HCT116 (cell line): ENCODE measurements around the gene CHST5. TPM values are rescaled to one million over a fixed set of nuclear protein-coding genes. Genes with fewer than 3 reads are reported as not detected.

Experiments
- ATAC-seq: fragments of 200-7000 bp; cut with Tn5 transposase; 2 replicates; pipeline ENCODE4 v1.9.1; 2020; ENCODE audit warnings: mild to moderate bottlenecking, moderate library complexity
- BruUV-seq: library from RNA; stranded (reverse); fragments of 400-500 nt; replicated peaks from 2 replicates; lab custom pipeline; 2021; lab: Mats Ljungman, UMichigan
- CTCF ChIA-PET: fragments of 300-600 bp; sonication (Branson Sonifier 250); formaldehyde crosslinking; loops from one replicate; lab custom pipeline; 2021; ENCODE audit warnings: antibody characterized with exemption; lab: Charles Lee
- POLR2A ChIA-PET: fragments of 300-600, 350-600 bp; sonication (Branson Sonifier 250); formaldehyde crosslinking; loops from one replicate; lab custom pipeline; 2021; ENCODE audit warnings: antibody characterized with exemption; lab: Charles Lee
- RAD21 ChIA-PET, 2 experiments: fragments of 300-600 bp; sonication (Branson Sonifier 250); formaldehyde crosslinking; loops; one replicate each; lab custom pipeline; 2023; ENCODE audit warnings: low total read pairs in 2 of 2; ENCODE audit not compliant: uncharacterized antibody in 2 of 2, unreplicated experiment in 2 of 2, low non-redundant PET in 1 of 2; lab: Charles Lee
- DNase-seq: peaks from one replicate; pipeline ENCODE4 v3.0.0-alpha.2; 2010; ENCODE audit warnings: low read depth, low spot score
- H2AFZ ChIP-seq: fragments of 200-600 bp; shearing (Covaris generic), sonication (generic); 2 replicates; pipeline ENCODE4 v1.6.1; 2017; ENCODE audit warnings: low read depth, mixed run types, mixed read lengths, antibody characterized with exemption, low read length; ENCODE audit not compliant: poor library complexity, severe bottlenecking
- H3K27ac ChIP-seq: 2 replicates; pipeline ENCODE4 v1.5.1; 2012; ENCODE audit warnings: low read depth, low read length
- H3K27me3 ChIP-seq: fragments of 200-600 bp; sonication (generic); 2 replicates; pipeline ENCODE4 v1.6.1; 2016; ENCODE audit warnings: mixed run types, low read length, mixed read lengths; ENCODE audit not compliant: insufficient read depth
- H3K36me3 ChIP-seq, 2 experiments: fragments of 200-500 bp in 1 of 2; fragments of 200-600 bp in 1 of 2; sonication (Bioruptor generic) in 1 of 2; sonication (generic) in 1 of 2; 2 replicates each; pipeline versions ENCODE4 v1.5.1 to v1.6.1; 2014 to 2016; ENCODE audit warnings: low read length in 2 of 2, inconsistent platforms in 1 of 2, mixed read lengths in 1 of 2, mixed run types in 1 of 2; ENCODE audit not compliant: insufficient read depth in 2 of 2, control insufficient read depth in 1 of 2
- H3K4me1 ChIP-seq, 2 experiments: fragments of 200-600 bp in 1 of 2; sonication (generic) in 1 of 2; 2 replicates each; pipeline versions ENCODE4 v1.5.1 to v1.6.1; 2012 to 2017; ENCODE audit warnings: low read length in 2 of 2, inconsistent platforms in 1 of 2, mild to moderate bottlenecking in 1 of 2, mixed read lengths in 1 of 2, mixed run types in 1 of 2, moderate library complexity in 1 of 2; ENCODE audit not compliant: insufficient read depth in 2 of 2, control insufficient read depth in 1 of 2
- H3K4me2 ChIP-seq: fragments of 200-600 bp; sonication (generic); 2 replicates; pipeline ENCODE4 v1.6.1; 2017; ENCODE audit warnings: mixed run types, low read length, mixed read lengths
- H3K4me3 ChIP-seq, 2 experiments: fragments of 200-600 bp in 1 of 2; sonication (generic) in 1 of 2; replicated peaks in 1 of 2; 2 replicates each; pipeline ENCODE4 v1.5.1; 2011 to 2016; ENCODE audit warnings: low read length in 2 of 2, control low read depth in 1 of 2, low read depth in 1 of 2, mild to moderate bottlenecking in 1 of 2, mixed read lengths in 1 of 2, mixed run types in 1 of 2
- H3K79me2 ChIP-seq: fragments of 200-600 bp; sonication (generic); 2 replicates; pipeline ENCODE4 v1.6.1; 2017; ENCODE audit warnings: mild to moderate bottlenecking, mixed run types, low read length, moderate library complexity, mixed read lengths; ENCODE audit not compliant: insufficient read depth
- H3K9ac ChIP-seq: fragments of 200-600 bp; sonication (generic); 2 replicates; pipeline ENCODE4 v1.6.1; 2016; ENCODE audit warnings: low read length, mixed read lengths
- H3K9me2 ChIP-seq: fragments of 200-600 bp; sonication (generic), shearing (Covaris generic); 2 replicates; pipeline ENCODE4 v1.6.1; 2017; ENCODE audit warnings: mixed run types, mild to moderate bottlenecking, moderate library complexity; ENCODE audit not compliant: insufficient read depth
- H3K9me3 ChIP-seq, 2 experiments: fragments of 200-500 bp in 1 of 2; fragments of 200-600 bp in 1 of 2; sonication (Bioruptor generic) in 1 of 2; sonication (generic) in 1 of 2; 2 replicates each; pipeline ENCODE4 v1.6.1; 2014 to 2017; ENCODE audit warnings: low read length in 2 of 2, mixed read lengths in 2 of 2, inconsistent platforms in 1 of 2, low read depth in 1 of 2, mild to moderate bottlenecking in 1 of 2, mixed run types in 1 of 2, moderate library complexity in 1 of 2; ENCODE audit not compliant: control insufficient read depth in 1 of 2, insufficient read depth in 1 of 2
- H4K20me1 ChIP-seq: fragments of 200-600 bp; sonication (generic), shearing (Covaris generic); 2 replicates; pipeline ENCODE4 v1.6.1; 2017; ENCODE audit warnings: mixed run types, mild to moderate bottlenecking, moderate library complexity; ENCODE audit not compliant: insufficient read depth
- EGR1 ChIP-seq: IDR thresholded peaks from 2 replicates; pipeline ENCODE4 v1.6.1; 2012; ENCODE audit warnings: low read depth
- EZH2phosphoT487 ChIP-seq: fragments of 200-600 bp; IDR thresholded peaks from 2 replicates; pipeline ENCODE4 v1.6.1; 2018; ENCODE audit warnings: antibody characterized with exemption, borderline replicate concordance
- FOSL1 ChIP-seq: IDR thresholded peaks from 2 replicates; pipeline ENCODE4 v1.6.1; 2012; ENCODE audit warnings: low read depth
- POLR2A ChIP-seq: IDR thresholded peaks from 2 replicates; pipeline ENCODE4 v1.7.0; 2011; ENCODE audit warnings: borderline replicate concordance; ENCODE audit not compliant: insufficient read depth, insufficient read length; ENCODE audit errors: extremely low read depth
- POLR2AphosphoS5 ChIP-seq: IDR thresholded peaks from 2 replicates; pipeline ENCODE4 v1.6.1; 2011; ENCODE audit warnings: mild to moderate bottlenecking, low read depth, low read length, moderate library complexity
- SP1 ChIP-seq: IDR thresholded peaks from 2 replicates; pipeline ENCODE4 v1.6.1; 2012; ENCODE audit warnings: low read depth
- SRF ChIP-seq: IDR thresholded peaks from 2 replicates; pipeline ENCODE4 v1.6.1; 2012; ENCODE audit warnings: low read depth
- TCF7L2 ChIP-seq: IDR thresholded peaks from 2 replicates; pipeline ENCODE4 v1.7.0; 2011; ENCODE audit warnings: borderline replicate concordance, inconsistent platforms; ENCODE audit not compliant: insufficient read depth, insufficient read length; ENCODE audit errors: extremely low read depth
- YY1 ChIP-seq: IDR thresholded peaks from 2 replicates; pipeline ENCODE4 v1.6.1; 2011; ENCODE audit warnings: low read length, low read depth, moderate library complexity, mild to moderate bottlenecking; ENCODE audit not compliant: insufficient replicate concordance; ENCODE audit errors: extremely low read depth
- ZFX ChIP-seq: fragments of 450-650 bp; IDR thresholded peaks from 2 replicates; pipeline ENCODE4 v1.6.1; 2017
- intact Hi-C: fragments of 100-400 bp; cut with micrococcal nuclease; formaldehyde crosslinking; loops from 2 replicates; pipeline ENCODE4 v1.10.0; 2022
- total RNA-seq: library from RNA; stranded (reverse); gene quantifications from one replicate; pipeline ENCODE4 v1.2.1, GENCODE V29; 2021; ENCODE audit not compliant: unreplicated experiment
- TF ChIP-seq, protein P1 (sequence below): IDR thresholded peaks from 2 replicates; pipeline ENCODE4 v1.6.1; 2012
- TF ChIP-seq, protein P2 (sequence below), 3 experiments: fragments of 200-600 bp in 1 of 3; sonication (generic) in 1 of 3; IDR thresholded peaks in 2 of 3; conservative IDR thresholded peaks in 1 of 3; 2 replicates each; pipeline ENCODE4 v1.5.1; 2012 to 2017; ENCODE audit warnings: low read depth in 2 of 3, low read length in 2 of 3, antibody characterized with exemption in 1 of 3, borderline replicate concordance in 1 of 3, control low read depth in 1 of 3, mild to moderate bottlenecking in 1 of 3, mixed read lengths in 1 of 3, mixed run types in 1 of 3, moderate library complexity in 1 of 3; ENCODE audit not compliant: insufficient read depth in 1 of 3
- TF ChIP-seq, protein P3 (sequence below): IDR thresholded peaks from 2 replicates; pipeline ENCODE4 v1.6.1; 2012; ENCODE audit warnings: low read depth

The CHST5 gene
- total RNA-seq, 1 experiment from 2014 or later, result 0.32 TPM

DNA sequence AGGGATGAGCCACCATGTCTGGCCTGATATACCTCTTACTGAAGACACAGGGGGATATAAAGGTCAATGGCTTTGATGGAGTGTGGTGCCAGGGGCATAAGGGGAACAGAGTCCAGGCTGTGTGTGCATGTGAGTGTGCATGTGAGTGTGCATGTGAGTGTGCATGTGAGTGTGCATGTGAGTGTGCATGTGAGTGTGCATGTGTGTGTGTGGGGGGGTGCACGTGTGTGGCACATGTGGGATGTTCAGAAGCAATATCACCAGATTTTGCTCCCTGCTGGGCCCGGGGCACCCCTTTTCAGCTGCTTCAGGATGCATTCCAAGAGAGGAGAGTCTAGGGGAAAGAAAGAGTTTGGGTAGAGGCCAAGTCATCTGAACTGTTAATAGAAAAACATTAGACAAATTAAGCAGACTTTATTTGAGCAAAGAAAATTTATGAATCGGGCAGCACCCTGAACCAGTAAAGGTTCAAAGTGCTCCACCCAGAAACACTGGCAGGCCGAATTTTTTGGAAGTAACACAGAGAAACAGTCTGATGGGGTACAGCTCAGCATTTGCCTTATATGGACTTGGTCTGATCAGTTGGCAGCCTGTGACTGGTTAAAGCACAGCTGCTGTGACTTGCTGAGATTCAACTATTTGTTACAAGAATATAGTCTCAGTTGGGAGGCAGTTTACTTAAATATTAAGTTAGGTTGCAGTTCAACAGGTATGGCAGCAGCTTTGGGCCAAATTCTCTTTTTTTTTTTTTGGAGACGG is 9.7 kb downstream of the CHST5 start:
- TF ChIP-seq EZH2phosphoT487 (no peak), TCF7L2 (no peak)
- TF ChIP-seq, protein P1, sequence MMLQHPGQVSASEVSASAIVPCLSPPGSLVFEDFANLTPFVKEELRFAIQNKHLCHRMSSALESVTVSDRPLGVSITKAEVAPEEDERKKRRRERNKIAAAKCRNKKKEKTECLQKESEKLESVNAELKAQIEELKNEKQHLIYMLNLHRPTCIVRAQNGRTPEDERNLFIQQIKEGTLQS, result no peak
- TF ChIP-seq, protein P2, sequence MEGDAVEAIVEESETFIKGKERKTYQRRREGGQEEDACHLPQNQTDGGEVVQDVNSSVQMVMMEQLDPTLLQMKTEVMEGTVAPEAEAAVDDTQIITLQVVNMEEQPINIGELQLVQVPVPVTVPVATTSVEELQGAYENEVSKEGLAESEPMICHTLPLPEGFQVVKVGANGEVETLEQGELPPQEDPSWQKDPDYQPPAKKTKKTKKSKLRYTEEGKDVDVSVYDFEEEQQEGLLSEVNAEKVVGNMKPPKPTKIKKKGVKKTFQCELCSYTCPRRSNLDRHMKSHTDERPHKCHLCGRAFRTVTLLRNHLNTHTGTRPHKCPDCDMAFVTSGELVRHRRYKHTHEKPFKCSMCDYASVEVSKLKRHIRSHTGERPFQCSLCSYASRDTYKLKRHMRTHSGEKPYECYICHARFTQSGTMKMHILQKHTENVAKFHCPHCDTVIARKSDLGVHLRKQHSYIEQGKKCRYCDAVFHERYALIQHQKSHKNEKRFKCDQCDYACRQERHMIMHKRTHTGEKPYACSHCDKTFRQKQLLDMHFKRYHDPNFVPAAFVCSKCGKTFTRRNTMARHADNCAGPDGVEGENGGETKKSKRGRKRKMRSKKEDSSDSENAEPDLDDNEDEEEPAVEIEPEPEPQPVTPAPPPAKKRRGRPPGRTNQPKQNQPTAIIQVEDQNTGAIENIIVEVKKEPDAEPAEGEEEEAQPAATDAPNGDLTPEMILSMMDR (IDR thresholded peaks at IDR 0.05 in 2 of 3, conservative IDR thresholded peaks at IDR 0.05 in 1 of 3; ENCODE audit: borderline replicate concordance in 1 of 3, insufficient read depth in 1 of 3, low read depth in 2 of 3, low read length in 2 of 3), result no peak
- TF ChIP-seq, all 23 proteins: peak for 0
- Histone ChIP-seq H3K9ac (no peak overlapping the region), H3K9me2 (no peaks in the 10 kb centered on the region), H3K4me2 (no peak overlapping the region), H3K4me3 (no peak overlapping the region), H4K20me1 (no peaks in the 10 kb centered on the region), H3K79me2 (no peaks in the 10 kb centered on the region), H2AFZ (no peak overlapping the region), H3K36me3 (no peaks in the 10 kb centered on the region), H3K27ac (no peak overlapping the region), H3K4me1 (no peaks in the 10 kb centered on the region), H3K27me3 (no peaks in the 10 kb centered on the region), H3K9me3 (no peaks in the 10 kb centered on the region)
- intact Hi-C loops, result no loop called here
- DNase-seq (no peak), ATAC-seq (no peak)
- CTCF ChIA-PET, result interaction anchor here (0.8 kb wide), 1 partner anchor 9 kb away, joined by 3 read pairs; no protein-coding TSS in a partner anchor
- POLR2A ChIA-PET, result no interaction called here
- RAD21 ChIA-PET, result no interaction called here
- no TSS peak for BruUV-seq

DNA sequence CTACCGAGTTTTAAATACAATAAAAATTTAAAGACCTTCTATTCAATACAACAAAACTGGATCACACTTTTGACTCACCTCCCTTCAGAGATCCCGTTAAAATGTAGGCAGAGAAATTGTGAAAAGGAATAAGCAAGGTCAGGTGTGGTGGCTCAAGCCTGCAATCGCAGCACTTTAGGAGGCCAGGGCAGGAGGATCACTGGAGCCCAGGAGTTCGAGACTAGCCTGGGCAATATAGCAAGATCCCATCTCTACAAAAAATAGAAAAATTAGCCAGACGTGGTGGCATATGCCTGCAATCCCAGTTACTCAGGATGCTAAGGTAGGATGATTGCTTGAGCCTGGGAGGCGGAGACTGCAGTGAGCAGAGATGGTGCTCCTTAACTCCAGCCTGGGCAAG is 16.7 kb downstream of the CHST5 start:
- RAD21 ChIA-PET, result no interaction called here
- BruUV-seq, result no TSS peak
- Histone ChIP-seq H4K20me1 (no peaks in the 10 kb centered on the region), H3K27me3 (no peaks in the 10 kb centered on the region), H3K4me2 (no peak overlapping the region), H3K9ac (no peak overlapping the region), H3K36me3 (no peaks in the 10 kb centered on the region), H3K9me2 (no peaks in the 10 kb centered on the region), H2AFZ (no peak overlapping the region), H3K27ac (no peak overlapping the region), H3K4me3 (no peak overlapping the region), H3K9me3 (no peaks in the 10 kb centered on the region), H3K79me2 (0 out of 2 replicates have a peak, but pooled peaks cover 4% of the 10 kb centered on the region)
- CTCF ChIA-PET, result interaction anchor here (0.6 kb wide), 2 partner anchors 12 to 35 kb away, joined by 3 read pairs; no protein-coding TSS in a partner anchor
- POLR2A ChIA-PET, result no interaction called here
- intact Hi-C loops, result no loop called here
- DNase-seq, result no peak
- TF ChIP-seq SP1 (no peak), YY1 (no peak), ZFX (no peak), EGR1 (no peak), POLR2A (no peak), FOSL1 (no peak), SRF (no peak), POLR2AphosphoS5 (no peak)
- TF ChIP-seq, protein P3, sequence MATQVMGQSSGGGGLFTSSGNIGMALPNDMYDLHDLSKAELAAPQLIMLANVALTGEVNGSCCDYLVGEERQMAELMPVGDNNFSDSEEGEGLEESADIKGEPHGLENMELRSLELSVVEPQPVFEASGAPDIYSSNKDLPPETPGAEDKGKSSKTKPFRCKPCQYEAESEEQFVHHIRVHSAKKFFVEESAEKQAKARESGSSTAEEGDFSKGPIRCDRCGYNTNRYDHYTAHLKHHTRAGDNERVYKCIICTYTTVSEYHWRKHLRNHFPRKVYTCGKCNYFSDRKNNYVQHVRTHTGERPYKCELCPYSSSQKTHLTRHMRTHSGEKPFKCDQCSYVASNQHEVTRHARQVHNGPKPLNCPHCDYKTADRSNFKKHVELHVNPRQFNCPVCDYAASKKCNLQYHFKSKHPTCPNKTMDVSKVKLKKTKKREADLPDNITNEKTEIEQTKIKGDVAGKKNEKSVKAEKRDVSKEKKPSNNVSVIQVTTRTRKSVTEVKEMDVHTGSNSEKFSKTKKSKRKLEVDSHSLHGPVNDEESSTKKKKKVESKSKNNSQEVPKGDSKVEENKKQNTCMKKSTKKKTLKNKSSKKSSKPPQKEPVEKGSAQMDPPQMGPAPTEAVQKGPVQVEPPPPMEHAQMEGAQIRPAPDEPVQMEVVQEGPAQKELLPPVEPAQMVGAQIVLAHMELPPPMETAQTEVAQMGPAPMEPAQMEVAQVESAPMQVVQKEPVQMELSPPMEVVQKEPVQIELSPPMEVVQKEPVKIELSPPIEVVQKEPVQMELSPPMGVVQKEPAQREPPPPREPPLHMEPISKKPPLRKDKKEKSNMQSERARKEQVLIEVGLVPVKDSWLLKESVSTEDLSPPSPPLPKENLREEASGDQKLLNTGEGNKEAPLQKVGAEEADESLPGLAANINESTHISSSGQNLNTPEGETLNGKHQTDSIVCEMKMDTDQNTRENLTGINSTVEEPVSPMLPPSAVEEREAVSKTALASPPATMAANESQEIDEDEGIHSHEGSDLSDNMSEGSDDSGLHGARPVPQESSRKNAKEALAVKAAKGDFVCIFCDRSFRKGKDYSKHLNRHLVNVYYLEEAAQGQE, result no peak
- TF ChIP-seq, all 23 proteins: peak for 0
- no peak for ATAC-seq
- H3K4me1 ChIP-seq, result peaks cover 9 to 14% of the 10 kb centered on the region in 2 experiments
